HEK293 (cell line): ENCODE results near the gene ZNF280D.

Source experiments
- KLF7 ChIP-seq: fragments of 450-650 bp; formaldehyde crosslinking; IDR thresholded peaks from 2 replicates; pipeline ENCODE4 v1.5.1; 2016; ENCODE audit warnings: missing biosample characterization, missing genetic modification characterization, borderline replicate concordance
- YY1 ChIP-seq: fragments of 450-650 bp; formaldehyde crosslinking; IDR thresholded peaks from 2 replicates; pipeline ENCODE4 v1.5.1; 2018; ENCODE audit warnings: missing biosample characterization, missing genetic modification characterization
- ZNF121 ChIP-seq: fragments of 450-650 bp; formaldehyde crosslinking; IDR thresholded peaks from 2 replicates; pipeline ENCODE4 v1.5.1; 2016; ENCODE audit warnings: missing biosample characterization, missing genetic modification characterization
- ZNF133 ChIP-seq: fragments of 450-650 bp; formaldehyde crosslinking; IDR thresholded peaks from 2 replicates; pipeline ENCODE4 v1.5.1; 2016; ENCODE audit warnings: missing biosample characterization, missing genetic modification characterization
- ZNF24 ChIP-seq: fragments of 450-650 bp; formaldehyde crosslinking; IDR thresholded peaks from 2 replicates; pipeline ENCODE4 v1.5.1; 2016; ENCODE audit warnings: missing biosample characterization, missing genetic modification characterization
- TF ChIP-seq, protein P1 (sequence below): fragments of 450-650 bp; formaldehyde crosslinking; IDR thresholded peaks from 2 replicates; pipeline ENCODE4 v1.5.1; 2016; ENCODE audit warnings: missing biosample characterization, missing genetic modification characterization
- TF ChIP-seq, protein P2 (sequence below): fragments of 450-650 bp; formaldehyde crosslinking; IDR thresholded peaks from 2 replicates; pipeline ENCODE4 v1.5.1; 2017; ENCODE audit warnings: missing biosample characterization, missing genetic modification characterization
- TF ChIP-seq, protein P3 (sequence below): fragments of 450-650 bp; formaldehyde crosslinking; IDR thresholded peaks from 2 replicates; pipeline ENCODE4 v1.5.1; 2017; ENCODE audit warnings: missing biosample characterization, mild to moderate bottlenecking, missing genetic modification characterization, moderate library complexity
- TF ChIP-seq, protein P4 (sequence below): sonication (generic); formaldehyde crosslinking; IDR thresholded peaks from 2 replicates; pipeline ENCODE4 v1.8.1; 2022; ENCODE audit warnings: mild to moderate bottlenecking, moderate library complexity, missing genetic modification reagents
- TF ChIP-seq, protein P5 (sequence below): fragments of 450-650 bp; formaldehyde crosslinking; IDR thresholded peaks from 2 replicates; pipeline ENCODE4 v1.5.1; 2016; ENCODE audit warnings: missing biosample characterization, missing genetic modification characterization
- TF ChIP-seq, protein P6 (sequence below): fragments of 450-650 bp; formaldehyde crosslinking; IDR thresholded peaks from 2 replicates; pipeline ENCODE4 v1.5.1; 2016; ENCODE audit warnings: missing biosample characterization, missing genetic modification characterization, borderline replicate concordance
- TF ChIP-seq, protein P7 (sequence below): fragments of 450-650 bp; formaldehyde crosslinking; IDR thresholded peaks from 2 replicates; pipeline ENCODE4 v1.5.1; 2016; ENCODE audit warnings: missing biosample characterization, missing genetic modification characterization

DNA sequence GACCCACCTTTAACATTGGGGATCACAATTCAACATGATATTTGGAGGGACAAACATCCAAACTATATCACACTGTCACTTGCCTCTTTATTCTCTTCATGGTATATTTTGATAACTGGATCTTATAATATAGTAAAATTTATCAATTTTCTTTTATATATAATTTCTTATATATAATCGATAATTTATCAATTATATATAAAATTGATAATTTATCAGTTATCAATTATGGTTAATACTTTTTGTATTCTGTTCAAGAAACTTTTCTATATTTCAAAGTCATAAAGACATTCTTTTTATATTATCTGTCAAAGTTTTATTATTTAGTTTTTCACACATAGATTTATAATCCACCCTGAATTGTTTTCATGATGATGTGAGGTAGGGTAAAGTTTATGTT, 132.9 kb downstream of the ZNF280D start:
- TF ChIP-seq, protein P1, sequence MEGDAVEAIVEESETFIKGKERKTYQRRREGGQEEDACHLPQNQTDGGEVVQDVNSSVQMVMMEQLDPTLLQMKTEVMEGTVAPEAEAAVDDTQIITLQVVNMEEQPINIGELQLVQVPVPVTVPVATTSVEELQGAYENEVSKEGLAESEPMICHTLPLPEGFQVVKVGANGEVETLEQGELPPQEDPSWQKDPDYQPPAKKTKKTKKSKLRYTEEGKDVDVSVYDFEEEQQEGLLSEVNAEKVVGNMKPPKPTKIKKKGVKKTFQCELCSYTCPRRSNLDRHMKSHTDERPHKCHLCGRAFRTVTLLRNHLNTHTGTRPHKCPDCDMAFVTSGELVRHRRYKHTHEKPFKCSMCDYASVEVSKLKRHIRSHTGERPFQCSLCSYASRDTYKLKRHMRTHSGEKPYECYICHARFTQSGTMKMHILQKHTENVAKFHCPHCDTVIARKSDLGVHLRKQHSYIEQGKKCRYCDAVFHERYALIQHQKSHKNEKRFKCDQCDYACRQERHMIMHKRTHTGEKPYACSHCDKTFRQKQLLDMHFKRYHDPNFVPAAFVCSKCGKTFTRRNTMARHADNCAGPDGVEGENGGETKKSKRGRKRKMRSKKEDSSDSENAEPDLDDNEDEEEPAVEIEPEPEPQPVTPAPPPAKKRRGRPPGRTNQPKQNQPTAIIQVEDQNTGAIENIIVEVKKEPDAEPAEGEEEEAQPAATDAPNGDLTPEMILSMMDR (tag by site-specific recombination) = no peak
- TF ChIP-seq KLF7 (tag by site-specific recombination) (no peak), ZNF24 (tag by site-specific recombination) (no peak), YY1 (no peak), ZNF133 (tag by site-specific recombination) (no peak), ZNF121 (tag by site-specific recombination) (no peak)
- TF ChIP-seq, protein P2, sequence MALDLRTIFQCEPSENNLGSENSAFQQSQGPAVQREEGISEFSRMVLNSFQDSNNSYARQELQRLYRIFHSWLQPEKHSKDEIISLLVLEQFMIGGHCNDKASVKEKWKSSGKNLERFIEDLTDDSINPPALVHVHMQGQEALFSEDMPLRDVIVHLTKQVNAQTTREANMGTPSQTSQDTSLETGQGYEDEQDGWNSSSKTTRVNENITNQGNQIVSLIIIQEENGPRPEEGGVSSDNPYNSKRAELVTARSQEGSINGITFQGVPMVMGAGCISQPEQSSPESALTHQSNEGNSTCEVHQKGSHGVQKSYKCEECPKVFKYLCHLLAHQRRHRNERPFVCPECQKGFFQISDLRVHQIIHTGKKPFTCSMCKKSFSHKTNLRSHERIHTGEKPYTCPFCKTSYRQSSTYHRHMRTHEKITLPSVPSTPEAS = no peak
- TF ChIP-seq, protein P3, sequence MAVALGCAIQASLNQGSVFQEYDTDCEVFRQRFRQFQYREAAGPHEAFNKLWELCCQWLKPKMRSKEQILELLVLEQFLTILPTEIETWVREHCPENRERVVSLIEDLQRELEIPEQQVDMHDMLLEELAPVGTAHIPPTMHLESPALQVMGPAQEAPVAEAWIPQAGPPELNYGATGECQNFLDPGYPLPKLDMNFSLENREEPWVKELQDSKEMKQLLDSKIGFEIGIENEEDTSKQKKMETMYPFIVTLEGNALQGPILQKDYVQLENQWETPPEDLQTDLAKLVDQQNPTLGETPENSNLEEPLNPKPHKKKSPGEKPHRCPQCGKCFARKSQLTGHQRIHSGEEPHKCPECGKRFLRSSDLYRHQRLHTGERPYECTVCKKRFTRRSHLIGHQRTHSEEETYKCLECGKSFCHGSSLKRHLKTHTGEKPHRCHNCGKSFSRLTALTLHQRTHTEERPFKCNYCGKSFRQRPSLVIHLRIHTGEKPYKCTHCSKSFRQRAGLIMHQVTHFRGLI (tag by site-specific recombination) = no peak
- TF ChIP-seq, protein P4, sequence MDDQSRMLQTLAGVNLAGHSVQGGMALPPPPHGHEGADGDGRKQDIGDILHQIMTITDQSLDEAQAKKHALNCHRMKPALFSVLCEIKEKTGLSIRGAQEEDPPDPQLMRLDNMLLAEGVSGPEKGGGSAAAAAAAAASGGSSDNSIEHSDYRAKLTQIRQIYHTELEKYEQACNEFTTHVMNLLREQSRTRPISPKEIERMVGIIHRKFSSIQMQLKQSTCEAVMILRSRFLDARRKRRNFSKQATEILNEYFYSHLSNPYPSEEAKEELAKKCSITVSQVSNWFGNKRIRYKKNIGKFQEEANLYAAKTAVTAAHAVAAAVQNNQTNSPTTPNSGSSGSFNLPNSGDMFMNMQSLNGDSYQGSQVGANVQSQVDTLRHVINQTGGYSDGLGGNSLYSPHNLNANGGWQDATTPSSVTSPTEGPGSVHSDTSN (CRISPR knock-in tag) = no peak
- TF ChIP-seq, protein P5, sequence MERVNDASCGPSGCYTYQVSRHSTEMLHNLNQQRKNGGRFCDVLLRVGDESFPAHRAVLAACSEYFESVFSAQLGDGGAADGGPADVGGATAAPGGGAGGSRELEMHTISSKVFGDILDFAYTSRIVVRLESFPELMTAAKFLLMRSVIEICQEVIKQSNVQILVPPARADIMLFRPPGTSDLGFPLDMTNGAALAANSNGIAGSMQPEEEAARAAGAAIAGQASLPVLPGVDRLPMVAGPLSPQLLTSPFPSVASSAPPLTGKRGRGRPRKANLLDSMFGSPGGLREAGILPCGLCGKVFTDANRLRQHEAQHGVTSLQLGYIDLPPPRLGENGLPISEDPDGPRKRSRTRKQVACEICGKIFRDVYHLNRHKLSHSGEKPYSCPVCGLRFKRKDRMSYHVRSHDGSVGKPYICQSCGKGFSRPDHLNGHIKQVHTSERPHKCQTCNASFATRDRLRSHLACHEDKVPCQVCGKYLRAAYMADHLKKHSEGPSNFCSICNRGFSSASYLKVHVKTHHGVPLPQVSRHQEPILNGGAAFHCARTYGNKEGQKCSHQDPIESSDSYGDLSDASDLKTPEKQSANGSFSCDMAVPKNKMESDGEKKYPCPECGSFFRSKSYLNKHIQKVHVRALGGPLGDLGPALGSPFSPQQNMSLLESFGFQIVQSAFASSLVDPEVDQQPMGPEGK (tag by site-specific recombination) = no peak
- TF ChIP-seq, protein P6, sequence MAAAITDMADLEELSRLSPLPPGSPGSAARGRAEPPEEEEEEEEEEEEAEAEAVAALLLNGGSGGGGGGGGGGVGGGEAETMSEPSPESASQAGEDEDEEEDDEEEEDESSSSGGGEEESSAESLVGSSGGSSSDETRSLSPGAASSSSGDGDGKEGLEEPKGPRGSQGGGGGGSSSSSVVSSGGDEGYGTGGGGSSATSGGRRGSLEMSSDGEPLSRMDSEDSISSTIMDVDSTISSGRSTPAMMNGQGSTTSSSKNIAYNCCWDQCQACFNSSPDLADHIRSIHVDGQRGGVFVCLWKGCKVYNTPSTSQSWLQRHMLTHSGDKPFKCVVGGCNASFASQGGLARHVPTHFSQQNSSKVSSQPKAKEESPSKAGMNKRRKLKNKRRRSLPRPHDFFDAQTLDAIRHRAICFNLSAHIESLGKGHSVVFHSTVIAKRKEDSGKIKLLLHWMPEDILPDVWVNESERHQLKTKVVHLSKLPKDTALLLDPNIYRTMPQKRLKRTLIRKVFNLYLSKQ (tag by site-specific recombination) = no peak
- TF ChIP-seq, protein P7, sequence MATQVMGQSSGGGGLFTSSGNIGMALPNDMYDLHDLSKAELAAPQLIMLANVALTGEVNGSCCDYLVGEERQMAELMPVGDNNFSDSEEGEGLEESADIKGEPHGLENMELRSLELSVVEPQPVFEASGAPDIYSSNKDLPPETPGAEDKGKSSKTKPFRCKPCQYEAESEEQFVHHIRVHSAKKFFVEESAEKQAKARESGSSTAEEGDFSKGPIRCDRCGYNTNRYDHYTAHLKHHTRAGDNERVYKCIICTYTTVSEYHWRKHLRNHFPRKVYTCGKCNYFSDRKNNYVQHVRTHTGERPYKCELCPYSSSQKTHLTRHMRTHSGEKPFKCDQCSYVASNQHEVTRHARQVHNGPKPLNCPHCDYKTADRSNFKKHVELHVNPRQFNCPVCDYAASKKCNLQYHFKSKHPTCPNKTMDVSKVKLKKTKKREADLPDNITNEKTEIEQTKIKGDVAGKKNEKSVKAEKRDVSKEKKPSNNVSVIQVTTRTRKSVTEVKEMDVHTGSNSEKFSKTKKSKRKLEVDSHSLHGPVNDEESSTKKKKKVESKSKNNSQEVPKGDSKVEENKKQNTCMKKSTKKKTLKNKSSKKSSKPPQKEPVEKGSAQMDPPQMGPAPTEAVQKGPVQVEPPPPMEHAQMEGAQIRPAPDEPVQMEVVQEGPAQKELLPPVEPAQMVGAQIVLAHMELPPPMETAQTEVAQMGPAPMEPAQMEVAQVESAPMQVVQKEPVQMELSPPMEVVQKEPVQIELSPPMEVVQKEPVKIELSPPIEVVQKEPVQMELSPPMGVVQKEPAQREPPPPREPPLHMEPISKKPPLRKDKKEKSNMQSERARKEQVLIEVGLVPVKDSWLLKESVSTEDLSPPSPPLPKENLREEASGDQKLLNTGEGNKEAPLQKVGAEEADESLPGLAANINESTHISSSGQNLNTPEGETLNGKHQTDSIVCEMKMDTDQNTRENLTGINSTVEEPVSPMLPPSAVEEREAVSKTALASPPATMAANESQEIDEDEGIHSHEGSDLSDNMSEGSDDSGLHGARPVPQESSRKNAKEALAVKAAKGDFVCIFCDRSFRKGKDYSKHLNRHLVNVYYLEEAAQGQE = no peak
